GM18511 (cell line): ENCODE measurements around the gene FANCC.

Source experiments
- ATAC-seq: cut with Tn5 transposase; IDR thresholded peaks from one replicate; pipeline ENCODE4 v1.9.1; 2021; ENCODE audit warnings: mild to moderate bottlenecking, moderate library complexity; ENCODE audit not compliant: unreplicated experiment

FANCC gene

DNA sequence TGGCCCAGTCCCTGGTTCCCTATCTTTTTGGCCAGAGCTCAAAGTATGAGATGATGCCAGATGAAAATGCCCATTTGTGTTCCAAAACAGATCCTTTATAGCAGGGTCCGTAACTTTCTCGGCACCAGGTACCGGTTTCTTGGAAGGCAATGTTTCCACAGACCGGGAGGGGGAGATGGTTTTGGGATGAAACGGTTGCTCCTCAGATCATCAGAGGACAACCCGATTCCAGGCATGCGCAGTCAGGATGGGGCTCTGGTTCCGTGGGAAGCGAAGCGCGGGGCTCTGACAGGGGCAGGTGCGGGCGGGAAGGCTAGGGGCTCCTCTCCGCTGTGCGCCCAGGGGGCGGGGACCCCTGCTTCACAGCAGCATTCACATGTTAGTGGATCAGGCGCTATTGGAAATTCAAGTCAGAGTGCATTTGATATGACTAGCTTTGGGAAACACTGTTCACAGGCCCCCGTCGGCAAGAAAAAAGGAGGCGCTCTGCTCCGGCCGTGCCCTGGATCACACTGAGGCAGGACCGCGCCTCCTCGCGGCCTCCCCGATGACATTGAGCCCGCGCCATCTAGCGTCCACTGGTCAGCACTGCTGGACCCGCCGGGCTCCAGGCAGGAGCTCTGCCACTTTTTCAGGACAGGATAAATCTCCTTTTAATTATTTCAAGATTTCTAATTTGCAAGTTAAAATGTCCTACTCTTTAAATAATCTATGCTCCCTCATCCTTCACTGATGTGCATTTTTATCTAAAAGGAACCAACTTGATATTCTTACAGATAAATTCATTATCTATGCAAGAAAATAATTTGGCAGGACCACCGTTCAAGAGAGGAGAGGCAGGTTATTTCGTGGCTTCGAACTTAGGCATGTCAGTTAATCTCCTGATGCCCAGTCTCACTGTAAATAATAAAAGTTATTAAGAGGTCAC is 190.0 kb downstream of the FANCC start:
- ATAC-seq, result peak; percentile 52

GRCh38 chr9:95126739-95127138 is 190.8 kb downstream of the FANCC start:
- no peak for ATAC-seq

- ATAC-seq, result no peak
Measured at GRCh38 chr9:95125652-95126051, 191.9 kb downstream of the FANCC start.

GRCh38 chr9:95124582-95125367 is 192.7 kb downstream of the FANCC start:
- ATAC-seq, result no peak

- no peak for ATAC-seq
Measured at GRCh38 chr9:95120781-95121370, 196.6 kb downstream of the FANCC start.

- ATAC-seq, result no peak
Measured at GRCh38 chr9:95118596-95118995, 198.9 kb downstream of the FANCC start.

GRCh38 chr9:95116808-95117204 is 200.7 kb downstream of the FANCC start:
- ATAC-seq, result no peak

DNA sequence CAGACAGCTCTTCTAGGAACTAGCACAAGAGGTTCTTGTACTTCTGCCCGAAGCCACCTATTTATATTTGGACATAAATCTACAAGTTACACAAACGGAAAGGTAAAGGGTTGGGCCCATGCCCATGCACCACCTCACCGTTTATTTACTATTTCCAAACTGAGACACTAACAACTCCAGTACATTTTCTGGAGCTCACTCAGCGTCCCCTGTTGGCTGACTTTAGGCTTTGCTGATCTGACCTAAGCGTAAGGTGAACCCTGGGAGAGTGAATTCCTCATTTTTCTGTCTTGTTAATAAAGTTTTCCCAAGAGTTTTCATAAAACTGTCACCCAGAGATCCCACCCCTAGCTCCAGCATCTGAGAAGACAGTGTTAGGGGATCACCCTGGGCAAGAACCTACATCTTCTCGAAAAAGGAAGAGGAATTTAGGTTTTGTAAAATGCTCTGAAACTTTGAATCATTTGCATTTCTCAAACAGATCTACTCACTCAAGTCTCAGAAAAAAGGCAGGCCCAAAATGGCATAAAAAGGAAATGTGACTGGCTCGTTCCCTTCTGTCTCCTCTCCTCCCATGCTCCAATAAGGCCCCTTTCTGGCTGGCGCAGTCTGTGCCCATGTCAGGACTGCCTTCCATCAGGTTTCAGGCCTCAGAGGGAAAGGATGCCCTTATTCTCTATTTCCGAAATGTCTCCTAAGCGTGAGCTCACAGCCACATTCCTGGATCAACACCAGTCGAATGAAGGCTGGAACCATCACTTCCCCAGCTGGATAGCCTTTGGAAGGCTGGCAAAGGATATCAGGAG is 201.3 kb downstream of the FANCC start:
- ATAC-seq, result no peak

GRCh38 chr9:95115104-95115503 is 202.4 kb downstream of the FANCC start:
- ATAC-seq, result no peak

DNA sequence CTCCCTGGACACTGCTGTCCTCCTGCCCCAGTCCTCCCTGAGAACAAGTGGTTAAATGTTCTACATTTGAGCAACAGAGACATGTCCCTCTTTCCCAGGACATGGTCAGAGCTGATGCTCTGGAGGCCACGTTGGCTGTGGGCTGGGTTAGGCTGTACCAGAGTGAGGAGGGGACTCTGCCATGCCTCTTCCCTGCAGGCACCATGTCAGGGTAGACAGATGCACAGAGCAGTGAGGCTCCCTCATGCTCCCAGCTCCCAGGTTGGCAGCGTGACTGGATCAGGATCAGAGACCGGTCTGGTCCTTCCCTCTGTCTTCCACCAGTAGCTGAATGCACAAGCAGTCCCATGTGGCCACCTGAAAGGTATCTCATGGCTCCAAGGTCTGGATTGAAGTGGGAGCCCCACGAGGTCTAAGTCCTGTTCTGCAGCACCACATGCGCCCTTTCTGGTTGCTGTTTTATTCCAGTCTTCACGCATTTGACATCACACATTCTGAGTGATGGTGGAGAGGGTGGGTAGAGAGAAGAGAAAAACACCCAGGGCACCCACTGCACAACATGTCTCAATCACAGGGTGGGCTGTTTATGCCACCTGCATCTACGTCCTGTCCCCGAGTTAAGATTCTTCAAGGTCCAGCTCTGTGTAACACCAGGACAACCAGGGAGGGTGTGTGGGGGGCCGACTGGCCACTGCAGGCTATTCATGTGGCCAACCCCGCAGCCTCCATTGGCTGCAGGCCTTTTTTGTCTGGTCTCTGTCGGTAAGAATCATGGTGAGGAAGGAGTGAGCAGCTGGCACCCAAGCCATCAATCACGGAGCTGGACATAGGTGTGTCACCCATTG is 204.9 kb downstream of the FANCC start:
- ATAC-seq, result no peak

DNA sequence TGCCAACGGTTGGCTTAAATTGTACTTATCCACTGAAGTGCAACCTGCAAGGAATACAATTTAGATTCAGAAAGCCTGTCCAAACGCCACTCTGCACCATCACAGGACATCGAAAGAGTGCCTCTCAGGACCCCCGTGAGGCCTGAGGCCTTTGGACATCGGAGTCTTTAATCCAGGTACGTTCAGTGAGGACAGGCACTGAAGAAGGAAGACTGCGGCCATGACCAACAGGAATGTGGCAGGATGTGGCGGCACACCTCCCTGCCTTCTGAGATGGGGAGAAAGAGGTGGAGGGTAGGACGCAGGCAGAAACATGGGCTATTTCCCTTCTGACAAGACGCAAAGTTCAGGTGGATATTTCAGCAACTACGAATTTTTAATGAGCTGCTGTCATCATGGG is 205.8 kb downstream of the FANCC start:
- ATAC-seq, result no peak

DNA sequence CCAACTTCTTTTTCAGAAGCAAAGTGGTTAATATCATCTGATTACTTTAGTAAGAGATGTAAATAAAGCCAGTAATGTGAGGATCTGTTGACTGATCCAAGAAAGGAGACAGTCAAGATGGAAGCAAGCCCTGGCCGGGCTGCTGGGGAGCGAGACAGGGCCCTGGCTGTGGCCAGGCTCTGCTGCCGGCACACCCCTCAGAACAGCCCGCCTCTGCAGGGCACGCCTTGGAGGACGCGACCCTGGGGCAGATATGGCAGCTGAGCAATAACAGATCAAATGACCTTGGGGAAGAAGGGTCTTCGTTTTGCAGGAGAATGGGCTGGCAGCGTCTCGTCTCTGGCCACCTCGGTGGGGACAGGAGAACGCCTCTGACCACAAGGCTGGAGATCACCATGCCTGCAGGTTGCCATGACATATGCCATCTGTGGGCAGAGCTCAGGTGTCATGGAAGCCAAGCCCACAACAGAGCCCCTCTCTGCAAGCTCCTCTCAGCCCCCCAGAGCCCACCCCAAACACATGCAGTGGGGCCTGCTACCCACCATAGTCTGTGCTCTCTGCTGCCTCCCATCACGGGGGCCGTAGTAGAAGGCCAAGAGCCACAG is 206.5 kb downstream of the FANCC start:
- ATAC-seq, result no peak

- ATAC-seq, result no peak
Measured at GRCh38 chr9:95109456-95109855, 208.1 kb downstream of the FANCC start.

- ATAC-seq, result no peak
Measured at GRCh38 chr9:95108777-95109176, 208.7 kb downstream of the FANCC start.

GRCh38 chr9:95107976-95108375 is 209.5 kb downstream of the FANCC start:
- ATAC-seq, result no peak

DNA sequence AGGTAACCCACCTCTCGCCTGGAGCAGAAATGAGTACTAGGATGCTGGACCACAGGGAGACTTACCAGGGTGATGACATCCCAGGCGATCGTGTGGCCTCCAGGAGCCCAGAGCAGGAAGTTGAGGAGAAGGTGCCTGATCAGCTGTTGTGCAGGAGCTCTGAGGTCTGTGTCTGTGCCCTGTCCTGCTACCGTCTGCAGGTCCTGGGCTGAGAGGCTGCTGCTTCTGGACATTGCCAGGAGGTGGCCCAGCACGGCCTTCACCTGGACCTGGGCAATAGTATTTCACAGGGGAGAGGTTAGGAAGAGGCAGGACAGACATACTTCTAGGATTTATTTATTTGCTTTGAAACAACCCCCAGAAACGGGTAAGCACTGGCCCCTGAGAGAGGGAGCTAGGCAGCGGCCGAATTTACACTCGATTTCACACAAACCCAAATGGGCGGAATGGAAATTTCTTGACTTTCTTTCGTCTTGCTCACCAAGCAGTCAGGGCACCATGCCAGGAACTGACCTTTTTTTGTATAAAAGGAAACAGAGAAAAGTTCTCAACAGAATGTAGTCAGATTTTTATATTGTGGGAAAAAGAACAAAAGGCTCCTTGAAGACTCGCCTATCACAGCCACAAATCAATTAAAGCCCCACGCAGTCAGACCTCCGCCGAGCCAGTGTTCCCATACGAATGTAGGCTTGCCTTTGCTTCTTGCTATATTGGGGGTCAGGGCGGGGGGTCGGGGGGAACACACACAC is 210.3 kb downstream of the FANCC start:
- ATAC-seq, result no peak

- ATAC-seq, result no peak
Measured at GRCh38 chr9:95105519-95106287, 211.8 kb downstream of the FANCC start.

DNA sequence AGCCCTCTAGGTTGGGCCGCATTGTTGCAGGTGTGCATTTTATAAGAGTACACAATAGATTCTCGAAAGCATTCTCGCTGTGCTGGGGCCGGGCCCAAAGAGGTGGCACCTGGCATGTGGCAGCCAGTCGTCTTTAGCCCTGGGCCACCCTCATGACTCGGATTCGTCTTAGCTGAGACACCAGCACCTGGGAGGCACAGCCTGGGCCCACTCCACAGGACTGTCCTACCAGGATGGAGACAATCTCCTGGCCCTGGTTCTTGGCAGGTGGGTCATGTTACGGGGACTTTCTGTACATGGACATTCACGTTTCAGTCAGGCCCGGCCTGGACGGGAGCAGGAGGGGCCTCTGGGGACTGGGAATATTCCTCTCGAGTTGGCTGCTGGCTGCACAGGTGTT is 212.5 kb downstream of the FANCC start:
- no peak for ATAC-seq
